Epithelial cell of esophagus (primary cell): ENCODE measurements around the gene CYP2C8.

ENCODE experiments used
- DNase-seq: peaks from one replicate; pipeline ENCODE4 v3.0.0; 2010; ENCODE audit warnings: low read depth
- H3K4me3 ChIP-seq: 2 replicates; pipeline ENCODE4 v1.5.1; 2011; ENCODE audit warnings: mild to moderate bottlenecking, low read length, control low read depth
- CTCF ChIP-seq: IDR thresholded peaks from 2 replicates; pipeline ENCODE4 v1.5.1; 2011; ENCODE audit warnings: low read depth, mild to moderate bottlenecking, low read length, control low read depth, inconsistent platforms; ENCODE audit not compliant: insufficient read depth; ENCODE audit errors: missing control alignments

CYP2C8 gene

GRCh38 chr10:95031656-95032055 lies 37.6 kb downstream of the CYP2C8 start:
- H3K4me3 ChIP-seq, result no peak overlapping the region
- no peak for DNase-seq
- TF ChIP-seq CTCF, result no peak

GRCh38 chr10:95026461-95026860 lies 42.8 kb downstream of the CYP2C8 start:
- TF ChIP-seq CTCF, result no peak
- DNase-seq, result no peak
- no peak overlapping the region for H3K4me3 ChIP-seq

- no peak for DNase-seq
- TF ChIP-seq CTCF, result no peak
- H3K4me3 ChIP-seq, result no peak overlapping the region
Observed at GRCh38 chr10:94997741-94998174, 71.5 kb downstream of the CYP2C8 start.

- DNase-seq, result no peak
- no peak overlapping the region for H3K4me3 ChIP-seq
- no peak for TF ChIP-seq CTCF
Observed at GRCh38 chr10:94992811-94993210, 76.5 kb downstream of the CYP2C8 start.

- H3K4me3 ChIP-seq, result no peak overlapping the region
- DNase-seq, result peak; percentile 32
- TF ChIP-seq CTCF, result no peak
Observed at GRCh38 chr10:94991243-94991888, 77.9 kb downstream of the CYP2C8 start.

GRCh38 chr10:94989192-94989591 lies 80.1 kb downstream of the CYP2C8 start:
- no peak overlapping the region for H3K4me3 ChIP-seq
- no peak for TF ChIP-seq CTCF
- no peak for DNase-seq
